IMR-90 (cell line): Measurements from ENCODE around the gene EEF1AKMT2. TPM values are rescaled to one million over a fixed set of nuclear protein-coding genes. Genes with fewer than 3 reads are reported as not detected.

ENCODE experiments used
- ATAC-seq: fragments of 200-7000 bp; cut with Tn5 transposase; 2 replicates; pipeline ENCODE4 v1.9.1; 2020; ENCODE audit warnings: low read depth, mild to moderate bottlenecking, moderate library complexity
- BruUV-seq: library from RNA; stranded (reverse); fragments of 400-500 nt; replicated peaks from 2 replicates; lab custom pipeline; 2021; lab: Mats Ljungman, UMichigan
- CTCF ChIA-PET: fragments of 300-600 bp; formaldehyde crosslinking; extraction: SDS; loops from one replicate; lab custom pipeline; 2021; ENCODE audit warnings: antibody characterized with exemption; lab: Yijun Ruan, JAX
- POLR2A ChIA-PET: fragments of 300-600 bp; sonication (Branson Sonifier 250); formaldehyde crosslinking; loops from one replicate; lab custom pipeline; 2022; ENCODE audit warnings: antibody characterized with exemption; ENCODE audit not compliant: unreplicated experiment; lab: Charles Lee
- DNase-seq: peaks from one replicate; pipeline ENCODE4 v3.0.0; 2013
- H2AFZ ChIP-seq: replicated peaks from 2 replicates; pipeline ENCODE3; 2013; ENCODE audit warnings: low read length, mild to moderate bottlenecking; ENCODE audit not compliant: poor library complexity
- H2AK5ac ChIP-seq: 2 replicates; pipeline ENCODE4 v1.6.1; 2013; ENCODE audit warnings: low read depth, low read length, inconsistent platforms
- H2AK9ac ChIP-seq: replicated peaks from 2 replicates; pipeline ENCODE3; 2013; ENCODE audit warnings: mild to moderate bottlenecking, low read depth, low read length, moderate library complexity; ENCODE audit not compliant: poor library complexity
- H2BK120ac ChIP-seq: 2 replicates; pipeline ENCODE4 v1.6.1; 2013; ENCODE audit warnings: low read depth, low read length, inconsistent platforms
- H2BK15ac ChIP-seq: 3 replicates; pipeline ENCODE4 v1.6.1; 2013; ENCODE audit warnings: low read depth, low read length, inconsistent platforms
- H2BK20ac ChIP-seq: 2 replicates; pipeline ENCODE4 v1.6.1; 2013; ENCODE audit warnings: low read depth, mild to moderate bottlenecking, inconsistent platforms, low read length, moderate library complexity
- H2BK5ac ChIP-seq: 2 replicates; pipeline ENCODE4 v1.6.1; 2013; ENCODE audit warnings: mild to moderate bottlenecking, low read depth, low read length, inconsistent platforms; ENCODE audit not compliant: poor library complexity, severe bottlenecking
- H3K14ac ChIP-seq: replicated peaks from 2 replicates; pipeline ENCODE4 v1.6.1; 2013; ENCODE audit warnings: low read depth, low read length, inconsistent platforms
- H3K18ac ChIP-seq: 2 replicates; pipeline ENCODE4 v1.6.1; 2013; ENCODE audit warnings: low read depth, low read length, control low read depth
- H3K23ac ChIP-seq: 2 replicates; pipeline ENCODE4 v1.6.1; 2013; ENCODE audit warnings: low read depth, low read length, inconsistent platforms
- H3K27ac ChIP-seq: 2 replicates; pipeline ENCODE4 v1.5.1; 2013; ENCODE audit warnings: mild to moderate bottlenecking, control low read depth, low read length; ENCODE audit not compliant: insufficient read depth
- H3K27me3 ChIP-seq: 2 replicates; pipeline ENCODE4 v1.6.1; 2013; ENCODE audit warnings: low read length; ENCODE audit not compliant: control insufficient read depth, insufficient read depth
- H3K36me3 ChIP-seq: 2 replicates; pipeline ENCODE4 v1.6.1; 2013; ENCODE audit warnings: low read length, mixed read lengths; ENCODE audit not compliant: control insufficient read depth, insufficient read depth
- H3K4ac ChIP-seq: 2 replicates; pipeline ENCODE4 v1.6.1; 2013; ENCODE audit warnings: low read depth, low read length, inconsistent platforms
- H3K4me1 ChIP-seq: 2 replicates; pipeline ENCODE4 v1.6.1; 2013; ENCODE audit warnings: low read length, mixed read lengths; ENCODE audit not compliant: control insufficient read depth, insufficient read depth
- H3K4me2 ChIP-seq: 2 replicates; pipeline ENCODE4 v1.6.1; 2013; ENCODE audit warnings: low read depth, mild to moderate bottlenecking, control low read depth, low read length, moderate library complexity
- H3K4me3 ChIP-seq: 2 replicates; pipeline ENCODE4 v1.5.1; 2013; ENCODE audit warnings: low read depth, mild to moderate bottlenecking, control low read depth, low read length, moderate library complexity; ENCODE audit not compliant: insufficient read depth
- H3K56ac ChIP-seq: 2 replicates; pipeline ENCODE4 v1.6.1; 2013; ENCODE audit warnings: low read length, inconsistent platforms; ENCODE audit not compliant: insufficient read depth; ENCODE audit errors: extremely low read depth
- H3K79me1 ChIP-seq, 2 experiments: 2 replicates each; pipeline ENCODE4 v1.6.1; 2013; ENCODE audit warnings: low read length in 2 of 2, inconsistent platforms in 1 of 2, low read depth in 1 of 2
- H3K9ac ChIP-seq: 2 replicates; pipeline ENCODE4 v1.6.1; 2013; ENCODE audit warnings: low read depth, low read length, control low read depth
- H3K9me1 ChIP-seq: 2 replicates; pipeline ENCODE4 v1.6.1; 2013; ENCODE audit warnings: low read length, inconsistent platforms; ENCODE audit not compliant: insufficient read depth
- H3K9me3 ChIP-seq: 2 replicates; pipeline ENCODE4 v1.6.1; 2013; ENCODE audit warnings: low read length; ENCODE audit not compliant: control insufficient read depth, insufficient read depth
- H4K20me1 ChIP-seq: 2 replicates; pipeline ENCODE4 v1.6.1; 2013; ENCODE audit warnings: low read length, inconsistent platforms; ENCODE audit not compliant: insufficient read depth
- H4K5ac ChIP-seq: 2 replicates; pipeline ENCODE4 v1.6.1; 2013; ENCODE audit warnings: mild to moderate bottlenecking, low read depth, low read length, control low read depth
- H4K8ac ChIP-seq, 2 experiments: 2 replicates each; pipeline ENCODE4 v1.6.1; 2013; ENCODE audit warnings: low read depth in 2 of 2, low read length in 2 of 2, control low read depth in 1 of 2, inconsistent platforms in 1 of 2
- H4K91ac ChIP-seq: 2 replicates; pipeline ENCODE4 v1.6.1; 2013; ENCODE audit warnings: low read depth, low read length, inconsistent platforms; ENCODE audit not compliant: insufficient read depth
- BHLHE40 ChIP-seq: fragments of 150-350 bp; IDR thresholded peaks from 2 replicates; pipeline ENCODE4 v1.6.1; 2016; ENCODE audit warnings: mild to moderate bottlenecking, low read depth, low read length
- CEBPB ChIP-seq: IDR thresholded peaks from 2 replicates; pipeline ENCODE4 v1.6.1; 2012; ENCODE audit warnings: low read depth, low read length, improper control_type of control experiment
- CHD1 ChIP-seq: IDR thresholded peaks from 2 replicates; pipeline ENCODE4 v1.6.1; 2012; ENCODE audit warnings: low read depth, low read length, improper control_type of control experiment
- CTCF ChIP-seq: conservative IDR thresholded peaks from 2 replicates; pipeline ENCODE4 v1.5.1; 2012; ENCODE audit warnings: mild to moderate bottlenecking, low read depth, low read length, improper control_type of control experiment
- MAFK ChIP-seq: IDR thresholded peaks from 2 replicates; pipeline ENCODE4 v1.6.1; 2012; ENCODE audit warnings: low read depth, low read length, improper control_type of control experiment
- NFE2L2 ChIP-seq: fragments of 150-350 bp; IDR thresholded peaks from 2 replicates; pipeline ENCODE4 v1.6.1; 2016; ENCODE audit warnings: low read depth, mild to moderate bottlenecking, low read length
- POLR2A ChIP-seq: IDR thresholded peaks from 2 replicates; pipeline ENCODE4 v1.6.1; 2012; ENCODE audit warnings: mild to moderate bottlenecking, low read depth, low read length
- RAD21 ChIP-seq: IDR thresholded peaks from 2 replicates; pipeline ENCODE4 v1.6.1; 2012; ENCODE audit warnings: low read length, improper control_type of control experiment
- RCOR1 ChIP-seq: IDR thresholded peaks from 2 replicates; pipeline ENCODE4 v1.6.1; 2012; ENCODE audit warnings: mild to moderate bottlenecking, low read length, improper control_type of control experiment; ENCODE audit not compliant: insufficient replicate concordance
- RFX5 ChIP-seq: IDR thresholded peaks from 2 replicates; pipeline ENCODE4 v1.8.0; 2012; ENCODE audit warnings: low read depth, mild to moderate bottlenecking, low read length, moderate library complexity
- SMC3 ChIP-seq: fragments of 150-350 bp; IDR thresholded peaks from 2 replicates; pipeline ENCODE4 v1.6.1; 2016; ENCODE audit warnings: low read depth, mild to moderate bottlenecking, antibody characterized with exemption, low read length, moderate library complexity
- WGBS, 2 experiments: methylation state at CpG; one replicate each; pipeline versions ENCODE4 v1.1.5 to v1.1.7; 2013; ENCODE audit warnings: missing lambda C conversion rate in 2 of 2; ENCODE audit not compliant: insufficient read length in 1 of 2; ENCODE audit errors: extremely low coverage in 2 of 2; 5-methylcytosine and 5-hydroxymethylcytosine counted together
- dilution Hi-C: fragments of 300-500 bp; cut with HindIII; formaldehyde crosslinking; loops from one replicate; pipeline ENCODE4 v1.14.3; 2018; ENCODE audit warnings: low sequenced_read_pairs; ENCODE audit not compliant: unreplicated experiment
- in situ Hi-C: fragments of 300-500 bp; cut with MboI; formaldehyde crosslinking; loops from 3 replicates; pipeline ENCODE4 v1.14.3; 2019; ENCODE audit warnings: low sequenced_read_pairs, inconsistent platforms, mixed read lengths
- intact Hi-C: fragments of 100-400 bp; cut with micrococcal nuclease; formaldehyde crosslinking; loops from 2 replicates; pipeline ENCODE4 v1.10.0; 2022
- polyA plus RNA-seq, 3 experiments: library from polyadenylated mRNA; depleted of rRNA; stranded (reverse); fragments of >200 nt; gene quantifications; 2 replicates each; pipeline ENCODE4 v1.2.3, GENCODE V29; 2012; ENCODE audit warnings: low replicate concordance in 1 of 3
- total RNA-seq: library from RNA; depleted of rRNA; stranded (reverse); fragments of >200 nt; gene quantifications from 2 replicates; pipeline ENCODE4 v1.2.3, GENCODE V29; 2012
- TF ChIP-seq, protein P1 (sequence below): fragments of 150-350 bp; IDR thresholded peaks from 2 replicates; pipeline ENCODE4 v1.6.1; 2017; ENCODE audit warnings: mild to moderate bottlenecking, antibody characterized with exemption, low read length, low read depth

The EEF1AKMT2 gene
- total and polyA plus RNA-seq, 2 of the 4 experiments (the other 2 are of a cell fraction) = 9.7 to 12.7 TPM

- Histone ChIP-seq H2AK9ac (peak overlapping the region; percentile 7), H3K4me3 (no peak overlapping the region), H2BK120ac (no peak overlapping the region), H3K18ac (no peak overlapping the region), H3K4me1 (peaks cover 21% of the 10 kb centered on the region), H3K4me2 (no peak overlapping the region), H3K27ac (no peak overlapping the region), H4K20me1 (peaks cover 17% of the 10 kb centered on the region), H3K9me1 (peaks cover 4% of the 10 kb centered on the region; the same call in 1 of the 2 replicates), H3K9ac (no peak overlapping the region), H3K23ac (no peak overlapping the region), H3K36me3 (0 out of 2 replicates have a peak, but pooled peaks cover 1% of the 10 kb centered on the region), H4K5ac (no peak overlapping the region), H3K14ac (no peak overlapping the region), H3K9me3 (no peaks in the 10 kb centered on the region), H2AFZ (peak overlapping the region; percentile 6), H3K79me1 (peaks cover 3 to 32% of the 10 kb centered on the region in 2 experiments; a peak in 2 of 4 replicates), H3K4ac (no peak overlapping the region), H2BK20ac (no peak overlapping the region), H2BK15ac (no peak overlapping the region), H4K8ac (no peak overlapping the region; a peak in 1 of 4 replicates), H3K27me3 (no peaks in the 10 kb centered on the region), H2AK5ac (no peak overlapping the region), H3K56ac (no peak overlapping the region), H2BK5ac (no peak overlapping the region), H4K91ac (no peak overlapping the region)
- in situ Hi-C loops (no loop called here), dilution Hi-C loops (no loop called here), intact Hi-C loops (no loop called here)
- BruUV-seq = no TSS peak
- no peak for TF ChIP-seq RAD21
- TF ChIP-seq SMC3 = no peak
- no peak for TF ChIP-seq POLR2A
- no peak for TF ChIP-seq MAFK
- no peak for TF ChIP-seq CHD1
- TF ChIP-seq RCOR1 = no peak
- TF ChIP-seq CTCF = no peak
- TF ChIP-seq BHLHE40 = peak; percentile 15; the same call in 1 of the 2 replicates
- no peak for TF ChIP-seq NFE2L2
- TF ChIP-seq, protein P1, sequence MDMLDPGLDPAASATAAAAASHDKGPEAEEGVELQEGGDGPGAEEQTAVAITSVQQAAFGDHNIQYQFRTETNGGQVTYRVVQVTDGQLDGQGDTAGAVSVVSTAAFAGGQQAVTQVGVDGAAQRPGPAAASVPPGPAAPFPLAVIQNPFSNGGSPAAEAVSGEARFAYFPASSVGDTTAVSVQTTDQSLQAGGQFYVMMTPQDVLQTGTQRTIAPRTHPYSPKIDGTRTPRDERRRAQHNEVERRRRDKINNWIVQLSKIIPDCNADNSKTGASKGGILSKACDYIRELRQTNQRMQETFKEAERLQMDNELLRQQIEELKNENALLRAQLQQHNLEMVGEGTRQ = peak; percentile 77
- TF ChIP-seq RFX5 = no peak
- TF ChIP-seq CEBPB = no peak
- WGBS, 2 experiments = 74% methylated on average over 5 of the region's 14 CpGs; no CpG with 5 or more reads in 1 of the 2 experiments
- peak; percentile 43 for DNase-seq
- ChIA-PET CTCF (interaction anchor here (0.6 to 0.7 kb wide), 2 partner anchors 13 to 138 kb away, joined by 3 read pairs; no protein-coding TSS in a partner anchor), POLR2A (no interaction called here)
- ATAC-seq = 0 out of 2 replicates have a peak, but pooled peaks have one; percentile 22
Measured at GRCh38 chr10:124732931-124733570, 58.6 kb downstream of the EEF1AKMT2 start.
